NCI-H2196 treated with DMSO at 0.1 percent for 48 hours (cell line): Measurements from ENCODE around the gene PARM1.

Experiments
- DNase-seq: peaks from one replicate; lab custom pipeline; 2025; ENCODE audit not compliant: unreplicated experiment; lab: John Stamatoyannopoulos, UW

Gene PARM1

DNA sequence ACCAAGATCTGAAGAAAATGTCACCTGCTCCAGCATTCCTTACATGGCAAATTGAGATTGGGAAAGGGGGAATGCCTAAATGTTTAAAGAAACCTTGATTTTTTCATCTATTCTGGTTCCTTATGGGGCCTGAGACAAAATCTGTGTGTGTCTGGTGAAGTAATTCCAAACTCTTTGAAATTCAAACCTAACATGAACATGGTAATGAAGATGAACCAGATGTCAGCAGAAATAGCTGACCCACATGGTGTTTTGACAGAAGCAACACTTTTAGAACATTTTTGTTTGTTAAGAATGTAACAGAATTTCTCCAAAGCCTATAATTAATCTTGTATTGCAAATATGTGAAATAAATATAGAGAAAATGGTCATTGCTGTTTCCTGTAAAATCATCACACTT lies 133.0 kb downstream of the PARM1 start:
- peak; percentile 1 for DNase-seq

DNA sequence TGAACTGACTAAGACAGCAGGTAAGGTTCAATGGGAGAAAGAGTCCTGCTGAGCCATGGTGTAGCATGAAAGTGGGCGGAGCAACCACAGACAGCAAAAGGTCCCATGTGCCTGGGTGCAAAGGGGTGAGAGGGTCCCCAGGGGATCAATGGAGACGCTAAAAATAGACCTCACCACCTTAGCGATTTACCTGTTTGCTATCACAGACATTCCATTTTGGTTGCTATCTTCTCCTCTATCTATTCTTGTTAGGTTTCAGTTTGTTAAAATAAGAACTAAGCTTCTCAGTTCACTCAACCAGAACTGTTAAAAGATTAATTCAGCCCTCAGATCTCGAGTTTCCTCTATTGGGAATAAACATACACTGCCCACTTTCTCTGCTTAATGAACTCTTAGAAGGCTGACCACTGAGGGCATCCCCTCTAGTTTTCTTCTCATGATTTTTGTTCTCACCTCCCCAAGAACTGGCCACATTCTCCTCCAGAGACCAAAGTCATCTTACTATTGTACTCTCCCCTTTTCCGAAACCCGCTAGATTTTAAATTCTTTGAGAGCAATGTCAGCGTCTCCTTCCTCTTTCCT lies 136.7 kb downstream of the PARM1 start:
- no peak for DNase-seq

DNA sequence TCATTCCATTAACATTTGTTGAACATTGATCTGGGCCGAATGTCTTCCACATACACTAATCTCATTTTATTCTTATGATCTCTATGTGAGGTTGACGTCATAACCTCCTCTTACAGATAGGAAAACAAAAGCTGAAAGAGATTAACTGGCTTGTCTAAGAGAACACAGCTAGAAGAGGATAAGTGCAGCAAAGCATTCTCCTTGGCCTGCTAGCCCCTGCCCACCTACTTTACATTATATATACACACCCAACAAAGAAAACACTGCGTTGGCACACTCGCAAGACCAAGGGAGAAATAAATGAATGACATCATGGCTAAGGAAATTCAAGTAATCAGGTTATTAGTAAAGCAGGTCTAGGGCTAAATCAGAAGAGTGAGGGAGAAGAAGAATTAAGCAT lies 138.4 kb downstream of the PARM1 start:
- DNase-seq, result no peak

DNA sequence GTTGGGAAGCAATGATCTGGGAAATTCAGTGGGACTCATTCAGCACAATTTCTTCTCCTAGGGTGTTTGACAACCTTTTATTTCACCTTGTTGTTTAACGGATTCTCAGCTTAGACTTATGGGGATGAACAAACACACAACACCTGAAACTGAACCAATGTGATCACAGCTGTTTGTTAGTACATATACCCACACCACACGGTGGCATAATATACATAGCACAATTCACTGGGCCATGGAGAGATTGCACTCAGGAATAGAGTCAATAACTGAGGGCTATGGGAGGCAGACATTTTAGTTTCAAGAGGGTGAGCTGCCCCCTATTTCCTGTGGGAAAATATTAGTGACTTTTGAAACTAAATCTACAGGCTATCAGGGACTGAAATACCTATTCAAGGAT lies 148.0 kb downstream of the PARM1 start:
- no peak for DNase-seq

DNA sequence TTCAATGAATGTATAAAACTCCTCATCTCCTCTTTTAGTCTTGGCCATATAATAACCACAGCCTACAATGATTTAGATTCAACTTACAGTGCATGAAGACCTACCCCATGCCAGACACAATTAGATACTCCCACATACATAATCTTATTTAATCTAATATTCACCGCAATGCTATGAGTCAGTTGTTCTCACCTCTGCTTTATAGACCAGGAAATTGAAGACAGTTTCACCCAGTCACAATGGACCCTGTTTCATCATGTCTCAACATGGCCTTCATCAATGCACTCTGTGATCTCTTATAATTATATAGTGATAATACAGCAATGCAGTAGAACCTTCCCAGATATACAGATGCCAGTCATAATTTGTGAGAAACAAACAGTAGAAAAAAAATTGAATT lies 148.6 kb downstream of the PARM1 start:
- DNase-seq, result no peak

DNA sequence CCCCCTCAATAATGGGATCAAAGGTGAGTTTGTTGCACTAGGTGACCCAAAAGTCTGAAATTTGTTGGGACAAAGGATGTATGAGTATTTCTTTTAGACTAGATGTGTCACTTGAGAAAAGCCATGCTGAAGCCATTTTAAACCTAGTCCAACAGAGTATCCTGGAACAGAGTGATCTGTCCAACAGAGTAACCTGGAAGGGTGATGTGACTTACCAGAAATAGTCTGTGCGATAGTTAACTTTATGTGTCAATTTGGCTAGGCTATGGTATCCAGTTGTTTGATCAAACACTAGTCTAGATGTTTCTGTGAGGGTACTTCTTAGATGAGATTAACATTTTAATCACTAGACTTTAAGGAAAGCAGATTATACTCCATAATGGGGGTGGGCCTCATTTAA lies 154.5 kb downstream of the PARM1 start:
- no peak for DNase-seq

DNA sequence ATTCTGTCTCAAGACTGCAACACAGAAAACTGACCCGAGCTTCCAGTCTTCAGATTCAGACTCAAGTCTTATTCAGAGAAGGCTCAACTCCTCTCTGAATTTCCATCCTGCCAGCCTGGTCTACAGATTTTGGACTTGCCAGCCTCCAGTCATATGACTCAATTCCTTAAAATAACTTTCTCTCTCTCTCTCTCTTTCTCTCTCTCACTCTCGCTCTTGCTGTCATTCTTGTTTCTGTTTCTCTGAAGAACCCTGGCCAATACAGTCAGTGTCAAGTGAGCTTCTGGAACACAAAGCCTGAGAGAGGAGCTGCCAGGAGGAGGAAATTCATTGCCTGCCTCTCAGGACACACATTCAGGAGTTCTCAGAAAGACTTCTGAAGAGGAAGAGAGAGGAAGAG lies 154.9 kb downstream of the PARM1 start:
- no peak for DNase-seq

DNA sequence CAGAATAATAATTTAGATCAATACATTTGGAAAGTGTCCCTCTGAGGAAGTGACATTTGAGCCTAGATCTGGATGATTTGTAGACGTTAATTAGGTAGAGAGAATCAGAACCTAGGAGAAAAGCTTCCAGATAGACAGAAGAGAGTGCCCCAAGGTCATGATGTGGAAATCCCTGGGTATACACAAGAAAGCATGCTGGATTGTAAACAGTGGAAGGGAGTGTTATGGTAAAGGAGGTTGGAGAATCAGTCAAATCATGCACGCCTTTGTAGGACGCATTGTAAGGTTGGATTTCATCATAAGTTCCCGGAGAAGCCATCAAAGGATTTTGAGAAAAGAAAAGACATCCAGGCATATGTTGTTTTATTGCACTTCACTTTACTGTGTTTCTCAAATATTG lies 156.3 kb downstream of the PARM1 start:
- no peak for DNase-seq

DNA sequence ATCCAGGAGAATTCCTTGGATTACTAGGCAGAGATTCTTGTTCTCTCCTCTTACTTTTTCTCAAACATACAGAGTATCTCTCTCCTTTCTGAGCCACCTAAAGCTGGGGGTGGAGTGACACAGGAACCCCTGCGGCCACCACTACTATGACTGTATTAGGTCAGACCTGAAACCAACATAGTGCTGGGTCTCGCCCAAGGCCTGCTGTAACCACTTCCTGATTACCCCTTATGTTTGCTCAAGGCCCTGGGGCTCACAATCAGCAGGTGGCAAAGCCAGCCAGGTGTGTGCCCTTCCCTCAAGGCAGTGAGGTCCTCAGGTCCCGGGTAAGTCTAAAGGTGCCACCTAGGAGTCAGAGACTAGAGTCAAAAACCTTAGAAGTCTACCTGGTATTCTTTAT lies 166.4 kb downstream of the PARM1 start:
- DNase-seq, result no peak
